A549 (cell line): Measurements from ENCODE around the gene KICS2. TPM values are rescaled to one million over a fixed set of nuclear protein-coding genes. Genes with fewer than 3 reads are reported as not detected.
A peak's percentile ranks its signal among the peaks of the same experiment; 100 is the strongest.

Experiments
- ATAC-seq, 2 experiments: fragments of 200-7000 bp in 1 of 2; fragments of >200 bp in 1 of 2; cut with Nextera tagmentation in 1 of 2; cut with Tn5 transposase in 1 of 2; 3 replicates each; pipeline versions ENCODE4 v1.8.0 to v1.9.1; 2018 to 2020; ENCODE audit warnings: mild to moderate bottlenecking in 1 of 2, moderate library complexity in 1 of 2
- CTCF ChIA-PET: fragments of 300-600 bp; sonication (Branson Sonifier 250); formaldehyde crosslinking; extraction: SDS; loops from one replicate; lab custom pipeline; 2021; ENCODE audit warnings: antibody characterized with exemption, inconsistent platforms; lab: Yijun Ruan, JAX
- POLR2A ChIA-PET: fragments of 350-600 bp; formaldehyde crosslinking; extraction: SDS; loops from one replicate; lab custom pipeline; 2021; ENCODE audit warnings: antibody characterized with exemption, inconsistent platforms; lab: Yijun Ruan, JAX
- DNase-seq, 2 experiments: peaks; one replicate each; pipeline versions ENCODE4 v3.0.0 to v3.0.0-alpha.2; 2011 to 2016; ENCODE audit warnings: low read depth in 1 of 2, low spot score in 1 of 2
- FAIRE-seq: peaks from 2 replicates; lab custom pipeline; 2011; peaks lifted over from hg19 to GRCh38; lab: Jason Lieb, UNC
- H3K27ac ChIP-seq, 2 experiments: fragments of >200 bp; sonication (Bioruptor Twin); formaldehyde crosslinking; 3 replicates each; pipeline ENCODE4 v1.5.1; 2016 to 2017
- H3K4me1 ChIP-seq: fragments of >200 bp; sonication (Bioruptor Twin); formaldehyde crosslinking; 3 replicates; pipeline ENCODE4 v1.6.1; 2016
- H3K4me2 ChIP-seq: fragments of >200 bp; sonication (Bioruptor Twin); formaldehyde crosslinking; 3 replicates; pipeline ENCODE4 v1.6.1; 2016
- H3K4me3 ChIP-seq: fragments of >200 bp; sonication (Bioruptor Twin); formaldehyde crosslinking; 3 replicates; pipeline ENCODE4 v1.5.1; 2016
- H3K9me3 ChIP-seq: fragments of >200 bp; sonication (Bioruptor Twin); formaldehyde crosslinking; 3 replicates; pipeline ENCODE4 v1.6.1; 2016
- CHD4 ChIP-seq: fragments of 200-600 bp; sonication (generic); IDR thresholded peaks from 2 replicates; pipeline ENCODE4 v1.6.1; 2016; ENCODE audit warnings: antibody characterized with exemption, mild to moderate bottlenecking, borderline replicate concordance
- EHF ChIP-seq: fragments of 250-450 bp; sonication (Bioruptor Pico); IDR thresholded peaks from 2 replicates; pipeline ENCODE4 v1.5.0; 2020; ENCODE audit warnings: mild to moderate bottlenecking
- EHMT2 ChIP-seq: fragments of 200-600 bp; sonication (generic); IDR thresholded peaks from 2 replicates; pipeline ENCODE4 v1.6.1; 2016; ENCODE audit warnings: antibody characterized with exemption, low read depth, mild to moderate bottlenecking, moderate library complexity
- FOSB ChIP-seq: fragments of 250-450 bp; sonication (Bioruptor Pico); IDR thresholded peaks from 2 replicates; pipeline ENCODE4 v1.5.0; 2020; ENCODE audit warnings: mild to moderate bottlenecking, moderate library complexity
- FOSL2 ChIP-seq, 2 experiments: fragments of 450-650 bp in 1 of 2; fragments of >200 bp in 1 of 2; sonication (Bioruptor Twin) in 1 of 2; formaldehyde crosslinking; IDR thresholded peaks; 2 replicates each; pipeline versions ENCODE4 v1.5.0 to v1.6.1; 2016 to 2020; ENCODE audit warnings: mild to moderate bottlenecking in 1 of 2, moderate library complexity in 1 of 2
- GATA3 ChIP-seq: IDR thresholded peaks from 2 replicates; pipeline ENCODE4 v1.6.1; 2012; ENCODE audit warnings: borderline replicate concordance
- KDM5A ChIP-seq: fragments of 200-600 bp; sonication (generic); IDR thresholded peaks from 2 replicates; pipeline ENCODE4 v1.6.1; 2016; ENCODE audit warnings: antibody characterized with exemption, mild to moderate bottlenecking
- MAZ ChIP-seq: fragments of 150-350 bp; IDR thresholded peaks from 2 replicates; pipeline ENCODE4 v1.6.1; 2014; ENCODE audit warnings: antibody characterized with exemption, low read depth, low read length, borderline replicate concordance
- PBX3 ChIP-seq: IDR thresholded peaks from 2 replicates; pipeline ENCODE4 v1.6.1; 2012
- PHF8 ChIP-seq: fragments of 200-600 bp; sonication (generic); IDR thresholded peaks from 2 replicates; pipeline ENCODE4 v1.6.1; 2016; ENCODE audit warnings: low read depth, mild to moderate bottlenecking, antibody characterized with exemption, moderate library complexity, borderline replicate concordance
- POLR2A ChIP-seq: IDR thresholded peaks from 2 replicates; pipeline ENCODE4 v1.6.1; 2012; ENCODE audit warnings: mild to moderate bottlenecking, low read length
- POLR2AphosphoS2 ChIP-seq: conservative IDR thresholded peaks from 2 replicates; pipeline ENCODE4 v1.6.1; 2012; ENCODE audit warnings: low read length, improper control_type of control experiment, inconsistent platforms
- RCOR1 ChIP-seq: fragments of 150-350 bp; IDR thresholded peaks from 2 replicates; pipeline ENCODE4 v1.6.1; 2014; ENCODE audit warnings: antibody characterized with exemption, low read length, low read depth
- RFX5 ChIP-seq: fragments of 450-650 bp; IDR thresholded peaks from 2 replicates; pipeline ENCODE4 v1.7.1; 2014; ENCODE audit warnings: antibody characterized with exemption, mild to moderate bottlenecking, moderate library complexity
- TFCP2L1 ChIP-seq: fragments of 250-450 bp; sonication (Bioruptor Pico); IDR thresholded peaks from 2 replicates; pipeline ENCODE4 v1.5.0; 2021; ENCODE audit warnings: mild to moderate bottlenecking
- TP53 ChIP-seq: fragments of 250-450 bp; sonication (Bioruptor Pico); IDR thresholded peaks from 2 replicates; pipeline ENCODE4 v1.5.0; 2021; ENCODE audit warnings: mild to moderate bottlenecking, moderate library complexity
- ZNF302 ChIP-seq: fragments of 250-450 bp; sonication (Bioruptor Pico); IDR thresholded peaks from 2 replicates; pipeline ENCODE4 v1.9.0; 2021; ENCODE audit warnings: inconsistent platforms, mild to moderate bottlenecking, moderate library complexity
- ZSCAN20 ChIP-seq: fragments of 250-450 bp; sonication (Bioruptor Pico); IDR thresholded peaks from 2 replicates; pipeline ENCODE4 v1.8.0; 2022; ENCODE audit warnings: mild to moderate bottlenecking, moderate library complexity
- WGBS: methylation state at CpG from one replicate; pipeline ENCODE4 v1.1.6; 2017; ENCODE audit errors: missing lambda C conversion rate; 5-methylcytosine and 5-hydroxymethylcytosine counted together
- polyA plus RNA-seq, 4 experiments: library from polyadenylated mRNA; depleted of rRNA in 3 of 4; stranded (reverse); fragments of >200 nt; fragmentation: RNase III in 1 of 4; extraction: RNeasy Plus Mini Kit Qiagen cat#74134 plus additional on column Dnase treatment in 1 of 4; gene quantifications; 2 replicates in 3 of 4; 3 replicates in 1 of 4; pipeline ENCODE4 v1.2.3, GENCODE V29; 2011 to 2017
- TF ChIP-seq, protein P1 (sequence below): fragments of >200 bp; sonication (Bioruptor Twin); formaldehyde crosslinking; IDR thresholded peaks from 2 replicates; pipeline ENCODE4 v1.6.1; 2016
- TF ChIP-seq, protein P2 (sequence below): fragments of 200-600 bp; sonication (generic); IDR thresholded peaks from 2 replicates; pipeline ENCODE4 v1.6.1; 2016; ENCODE audit warnings: antibody characterized with exemption, mild to moderate bottlenecking, moderate library complexity
- TF ChIP-seq, protein P3 (sequence below): fragments of 250-450 bp; sonication (Bioruptor Pico); IDR thresholded peaks from 2 replicates; pipeline ENCODE4 v1.5.0; 2021; ENCODE audit warnings: mild to moderate bottlenecking, moderate library complexity, borderline replicate concordance
- TF ChIP-seq, protein P4 (sequence below): fragments of 250-450 bp; sonication (Bioruptor Pico); IDR thresholded peaks from 2 replicates; pipeline ENCODE4 v1.5.0; 2020; ENCODE audit warnings: low read depth, mild to moderate bottlenecking, moderate library complexity

Gene KICS2
- polyA plus RNA-seq, 2 of the 4 experiments (the other 2 are of a cell fraction) = 9.1 to 21.4 TPM

DNA sequence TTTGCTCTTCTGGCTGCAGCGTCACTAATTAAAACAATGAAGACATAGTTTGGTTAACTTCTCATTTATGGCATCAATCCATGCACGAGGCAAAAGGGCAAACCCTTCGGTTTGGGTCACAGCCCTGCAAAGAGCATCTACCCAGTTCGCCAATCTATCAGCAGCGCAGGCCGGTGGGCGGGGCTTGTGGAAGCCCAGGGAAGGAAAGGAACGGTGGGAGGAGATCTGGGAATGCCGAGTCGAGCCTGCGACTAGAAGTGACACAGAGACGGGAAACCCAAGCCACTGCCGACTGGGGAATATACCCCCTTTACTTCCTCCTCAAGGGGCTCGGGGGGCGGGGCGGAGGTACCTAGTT lies 466 bp downstream of the KICS2 start:
- ATAC-seq = peak; percentile 93 to 95
- 2% methylated on average over 15 of the region's 16 CpGs for WGBS
- Histone ChIP-seq H3K4me2 (peak overlapping the region; percentile 85), H3K27ac (peak overlapping the region; percentile 87 to 93), H3K4me1 (peaks cover 21% of the 10 kb centered on the region), H3K9me3 (no peaks in the 10 kb centered on the region)
- CTCF ChIA-PET = interaction anchor here (0.6 to 1.9 kb wide), 6 partner anchors 9 to 455 kb away, joined by 3 to 4 read pairs (median 3); partner anchors contain the start of gene SRGAP1
- TF ChIP-seq KDM5A (0 out of 2 replicates have a peak, but pooled peaks have one; percentile 12), EHMT2 (no peak), POLR2A (no peak), PHF8 (no peak), FOSB (CRISPR knock-in tag) (no peak), FOSL2 (IDR thresholded peaks at IDR 0.05) (no peak), FOSL2 (CRISPR knock-in tag; IDR thresholded peaks at IDR 0.05) (no peak), TFCP2L1 (CRISPR knock-in tag) (no peak), GATA3 (no peak), MAZ (no peak), ZSCAN20 (CRISPR knock-in tag) (no peak), POLR2AphosphoS2 (0 out of 2 replicates have a peak, but pooled peaks have one; percentile 16), RCOR1 (no peak), TP53 (CRISPR knock-in tag) (no peak), RFX5 (no peak), ZNF302 (CRISPR knock-in tag) (no peak), PBX3 (no peak)
- TF ChIP-seq, protein P1, sequence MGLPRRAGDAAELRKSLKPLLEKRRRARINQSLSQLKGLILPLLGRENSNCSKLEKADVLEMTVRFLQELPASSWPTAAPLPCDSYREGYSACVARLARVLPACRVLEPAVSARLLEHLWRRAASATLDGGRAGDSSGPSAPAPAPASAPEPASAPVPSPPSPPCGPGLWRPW = no peak
- TF ChIP-seq, protein P2, sequence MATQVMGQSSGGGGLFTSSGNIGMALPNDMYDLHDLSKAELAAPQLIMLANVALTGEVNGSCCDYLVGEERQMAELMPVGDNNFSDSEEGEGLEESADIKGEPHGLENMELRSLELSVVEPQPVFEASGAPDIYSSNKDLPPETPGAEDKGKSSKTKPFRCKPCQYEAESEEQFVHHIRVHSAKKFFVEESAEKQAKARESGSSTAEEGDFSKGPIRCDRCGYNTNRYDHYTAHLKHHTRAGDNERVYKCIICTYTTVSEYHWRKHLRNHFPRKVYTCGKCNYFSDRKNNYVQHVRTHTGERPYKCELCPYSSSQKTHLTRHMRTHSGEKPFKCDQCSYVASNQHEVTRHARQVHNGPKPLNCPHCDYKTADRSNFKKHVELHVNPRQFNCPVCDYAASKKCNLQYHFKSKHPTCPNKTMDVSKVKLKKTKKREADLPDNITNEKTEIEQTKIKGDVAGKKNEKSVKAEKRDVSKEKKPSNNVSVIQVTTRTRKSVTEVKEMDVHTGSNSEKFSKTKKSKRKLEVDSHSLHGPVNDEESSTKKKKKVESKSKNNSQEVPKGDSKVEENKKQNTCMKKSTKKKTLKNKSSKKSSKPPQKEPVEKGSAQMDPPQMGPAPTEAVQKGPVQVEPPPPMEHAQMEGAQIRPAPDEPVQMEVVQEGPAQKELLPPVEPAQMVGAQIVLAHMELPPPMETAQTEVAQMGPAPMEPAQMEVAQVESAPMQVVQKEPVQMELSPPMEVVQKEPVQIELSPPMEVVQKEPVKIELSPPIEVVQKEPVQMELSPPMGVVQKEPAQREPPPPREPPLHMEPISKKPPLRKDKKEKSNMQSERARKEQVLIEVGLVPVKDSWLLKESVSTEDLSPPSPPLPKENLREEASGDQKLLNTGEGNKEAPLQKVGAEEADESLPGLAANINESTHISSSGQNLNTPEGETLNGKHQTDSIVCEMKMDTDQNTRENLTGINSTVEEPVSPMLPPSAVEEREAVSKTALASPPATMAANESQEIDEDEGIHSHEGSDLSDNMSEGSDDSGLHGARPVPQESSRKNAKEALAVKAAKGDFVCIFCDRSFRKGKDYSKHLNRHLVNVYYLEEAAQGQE = peak; percentile 26; the same call in 1 of the 2 replicates
- TF ChIP-seq, protein P3, sequence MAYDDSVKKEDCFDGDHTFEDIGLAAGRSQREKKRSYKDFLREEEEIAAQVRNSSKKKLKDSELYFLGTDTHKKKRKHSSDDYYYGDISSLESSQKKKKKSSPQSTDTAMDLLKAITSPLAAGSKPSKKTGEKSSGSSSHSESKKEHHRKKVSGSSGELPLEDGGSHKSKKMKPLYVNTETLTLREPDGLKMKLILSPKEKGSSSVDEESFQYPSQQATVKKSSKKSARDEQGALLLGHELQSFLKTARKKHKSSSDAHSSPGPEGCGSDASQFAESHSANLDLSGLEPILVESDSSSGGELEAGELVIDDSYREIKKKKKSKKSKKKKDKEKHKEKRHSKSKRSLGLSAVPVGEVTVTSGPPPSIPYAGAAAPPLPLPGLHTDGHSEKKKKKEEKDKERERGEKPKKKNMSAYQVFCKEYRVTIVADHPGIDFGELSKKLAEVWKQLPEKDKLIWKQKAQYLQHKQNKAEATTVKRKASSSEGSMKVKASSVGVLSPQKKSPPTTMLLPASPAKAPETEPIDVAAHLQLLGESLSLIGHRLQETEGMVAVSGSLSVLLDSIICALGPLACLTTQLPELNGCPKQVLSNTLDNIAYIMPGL (CRISPR knock-in tag) = no peak
- TF ChIP-seq, all 56 proteins: peak for 3
- peak overlapping the region; percentile 71 for H3K4me3 ChIP-seq
- DNase-seq = peak; percentile 81 to 92
- FAIRE-seq = no peak
- POLR2A ChIA-PET = interaction anchor here (0.8 to 1.6 kb wide), 7 partner anchors 9 to 378 kb away, joined by 3 to 21 read pairs (median 5); partner anchors contain the start of genes SRGAP1 and XPOT

- DNase-seq = no peak
- POLR2A ChIA-PET = no interaction called here
- H3K27ac ChIP-seq = no peak overlapping the region
- peak overlapping the region; percentile 85 for H3K4me2 ChIP-seq
- CTCF ChIA-PET = interaction anchor here (1.1 to 1.4 kb wide), 2 partner anchors 14 to 376 kb away, joined by 3 to 4 read pairs; no protein-coding TSS in a partner anchor
- no peak for TF ChIP-seq EHF (CRISPR knock-in tag)
- TF ChIP-seq FOSL2 (IDR thresholded peaks at IDR 0.05) = no peak
- TF ChIP-seq FOSL2 (CRISPR knock-in tag; IDR thresholded peaks at IDR 0.05) = no peak
- TF ChIP-seq CHD4 = no peak
- TF ChIP-seq, protein P4, sequence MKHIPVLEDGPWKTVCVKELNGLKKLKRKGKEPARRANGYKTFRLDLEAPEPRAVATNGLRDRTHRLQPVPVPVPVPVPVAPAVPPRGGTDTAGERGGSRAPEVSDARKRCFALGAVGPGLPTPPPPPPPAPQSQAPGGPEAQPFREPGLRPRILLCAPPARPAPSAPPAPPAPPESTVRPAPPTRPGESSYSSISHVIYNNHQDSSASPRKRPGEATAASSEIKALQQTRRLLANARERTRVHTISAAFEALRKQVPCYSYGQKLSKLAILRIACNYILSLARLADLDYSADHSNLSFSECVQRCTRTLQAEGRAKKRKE = no peak
- FAIRE-seq = no peak
- H3K9me3 ChIP-seq = no peaks in the 10 kb centered on the region
- 87% methylated on average over 3 of the region's 3 CpGs for WGBS
- no peak for ATAC-seq
- peaks cover 21% of the 10 kb centered on the region for H3K4me1 ChIP-seq
- no peak overlapping the region for H3K4me3 ChIP-seq
Observed at GRCh38 chr12:64220046-64220445, 2.0 kb downstream of the KICS2 start.
